VCaP (cell line): ENCODE measurements around the gene CD8B2.
"Not testable (repeated sequence)": the region's sequence is repeated elsewhere in the genome, so short reads cannot be mapped to it uniquely, and the experiment has no call there.

ENCODE experiments used
- H3K27ac ChIP-seq: fragments of 450-650 bp; 2 replicates; pipeline ENCODE4 v1.5.1; 2017
- TF ChIP-seq, protein P1 (sequence below): fragments of 450-650 bp; conservative IDR thresholded peaks from 2 replicates; pipeline ENCODE4 v1.5.1; 2017; ENCODE audit warnings: mild to moderate bottlenecking, moderate library complexity

Gene CD8B2

DNA sequence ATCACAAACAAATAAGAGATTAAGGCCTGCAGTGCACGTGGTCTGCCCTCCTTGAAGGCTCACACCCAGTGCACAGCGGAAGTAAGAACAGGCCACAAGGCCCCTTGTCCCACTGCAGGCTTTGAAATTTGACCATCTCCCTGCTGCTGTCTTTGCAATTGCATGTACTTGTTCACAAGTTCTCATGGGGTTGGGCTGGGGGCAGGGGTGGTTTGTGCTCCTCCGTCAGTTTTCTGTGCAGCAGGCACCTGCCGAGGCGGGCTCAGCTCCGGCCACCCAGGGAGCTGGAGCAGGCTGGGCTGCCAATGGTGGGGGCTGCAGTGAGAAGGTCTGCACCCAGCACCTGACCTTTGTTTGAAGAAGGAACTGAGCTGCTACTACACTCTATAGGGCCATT is 22.2 kb downstream of the CD8B2 start:
- H3K27ac ChIP-seq: not testable (repeated sequence)

DNA sequence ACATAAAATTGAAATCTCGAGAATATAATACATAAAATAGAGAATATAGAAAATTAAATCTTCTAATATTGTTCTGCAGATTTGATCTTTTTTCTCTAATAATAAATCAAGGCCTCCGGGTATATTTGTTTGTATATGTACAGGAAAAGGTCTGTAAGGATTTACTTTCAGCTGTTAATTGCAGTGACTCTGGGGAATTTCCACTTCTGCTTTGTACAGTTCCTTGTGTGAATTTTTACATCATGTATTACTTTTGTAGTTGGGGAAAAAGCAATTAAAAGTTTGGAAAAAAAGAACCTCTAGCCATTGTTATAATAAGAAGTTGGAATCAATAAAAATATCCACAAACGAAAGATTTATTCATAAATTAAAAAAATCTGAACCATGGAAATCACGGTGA is 23.6 kb downstream of the CD8B2 start:
- not testable (repeated sequence) for H3K27ac ChIP-seq

DNA sequence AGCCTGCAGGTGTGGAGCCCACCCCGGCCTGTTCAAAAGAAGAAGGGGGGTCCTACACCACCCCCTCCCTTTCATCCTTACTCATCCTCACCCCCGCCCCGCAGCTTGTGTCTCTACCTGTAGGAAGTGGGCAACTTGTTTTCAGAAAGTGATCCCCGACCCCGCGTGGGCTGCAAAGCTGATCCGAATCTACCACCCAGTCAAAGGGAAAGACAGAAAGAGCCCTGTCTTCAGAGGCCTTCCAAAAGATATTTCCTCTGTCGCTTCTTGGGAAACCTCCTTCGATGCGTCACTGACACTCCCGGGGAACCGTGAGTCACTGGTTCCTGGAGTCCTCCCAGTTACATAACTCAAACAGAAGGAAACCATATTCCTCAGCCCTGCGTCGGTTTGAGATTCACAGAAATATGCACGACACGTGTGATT is 24.3 kb downstream of the CD8B2 start:
- H3K27ac ChIP-seq: not testable (repeated sequence)

DNA sequence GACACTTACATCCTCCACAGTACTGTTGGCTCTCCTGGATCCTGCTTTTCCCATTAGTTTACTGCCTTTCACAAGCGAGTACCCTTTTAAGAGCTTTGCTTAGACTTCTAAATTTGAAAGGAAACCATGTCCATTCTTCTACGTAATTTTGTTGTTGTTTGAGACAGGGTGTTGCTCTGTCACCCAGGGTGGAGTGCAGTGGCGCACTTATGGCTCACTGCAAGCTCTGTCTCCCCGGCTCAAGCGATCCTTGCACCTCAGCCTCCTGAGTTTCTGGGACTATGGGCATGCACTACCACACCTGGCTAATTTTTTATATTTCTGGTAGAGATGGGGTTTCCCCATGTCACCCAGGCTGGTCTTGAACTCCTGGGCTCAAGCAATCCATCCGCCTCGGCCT is 24.8 kb downstream of the CD8B2 start:
- H3K27ac ChIP-seq: not testable (repeated sequence)

DNA sequence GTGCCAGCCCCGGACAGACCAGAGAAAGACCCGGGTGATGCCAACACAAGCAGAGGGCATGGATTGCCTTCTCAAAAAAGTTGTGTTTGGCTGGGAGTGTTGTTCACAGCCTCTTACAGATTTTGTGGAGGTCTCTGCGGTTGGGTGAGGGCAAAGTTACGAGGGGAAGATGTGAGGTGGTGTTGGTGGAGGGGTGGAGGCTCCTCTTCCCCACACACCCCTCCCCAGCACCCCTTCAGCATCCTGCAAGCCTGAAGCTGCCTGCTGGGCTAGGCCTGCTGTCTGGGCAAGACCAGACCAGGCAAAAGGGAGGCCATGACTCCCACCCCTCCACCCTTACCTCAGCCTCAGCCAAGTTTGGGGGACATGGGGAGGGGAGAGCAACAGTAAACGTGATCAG is 26.2 kb downstream of the CD8B2 start:
- H3K27ac ChIP-seq: not testable (repeated sequence)

GRCh38 chr2:106514827-106515226 is 27.7 kb downstream of the CD8B2 start:
- not testable (repeated sequence) for H3K27ac ChIP-seq

DNA sequence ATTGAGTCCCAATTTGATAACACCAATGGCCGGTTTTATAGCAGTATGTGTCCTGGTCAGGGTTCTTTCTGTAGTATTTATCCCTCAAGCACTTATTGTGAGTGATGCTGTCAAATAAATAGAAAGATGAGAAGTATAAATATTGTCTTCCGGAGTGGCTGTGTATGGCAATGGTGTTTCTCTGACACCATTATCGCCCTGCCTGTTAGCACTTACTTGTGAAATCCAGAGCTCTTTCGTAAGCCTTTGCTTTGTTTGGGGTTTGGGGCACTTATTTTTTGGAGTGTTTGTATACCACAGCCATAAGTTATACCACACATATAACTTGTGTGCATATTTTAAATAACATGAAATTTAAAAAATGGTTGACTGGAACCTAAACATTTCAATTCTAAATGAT is 29.3 kb downstream of the CD8B2 start:
- TF ChIP-seq, protein P1, sequence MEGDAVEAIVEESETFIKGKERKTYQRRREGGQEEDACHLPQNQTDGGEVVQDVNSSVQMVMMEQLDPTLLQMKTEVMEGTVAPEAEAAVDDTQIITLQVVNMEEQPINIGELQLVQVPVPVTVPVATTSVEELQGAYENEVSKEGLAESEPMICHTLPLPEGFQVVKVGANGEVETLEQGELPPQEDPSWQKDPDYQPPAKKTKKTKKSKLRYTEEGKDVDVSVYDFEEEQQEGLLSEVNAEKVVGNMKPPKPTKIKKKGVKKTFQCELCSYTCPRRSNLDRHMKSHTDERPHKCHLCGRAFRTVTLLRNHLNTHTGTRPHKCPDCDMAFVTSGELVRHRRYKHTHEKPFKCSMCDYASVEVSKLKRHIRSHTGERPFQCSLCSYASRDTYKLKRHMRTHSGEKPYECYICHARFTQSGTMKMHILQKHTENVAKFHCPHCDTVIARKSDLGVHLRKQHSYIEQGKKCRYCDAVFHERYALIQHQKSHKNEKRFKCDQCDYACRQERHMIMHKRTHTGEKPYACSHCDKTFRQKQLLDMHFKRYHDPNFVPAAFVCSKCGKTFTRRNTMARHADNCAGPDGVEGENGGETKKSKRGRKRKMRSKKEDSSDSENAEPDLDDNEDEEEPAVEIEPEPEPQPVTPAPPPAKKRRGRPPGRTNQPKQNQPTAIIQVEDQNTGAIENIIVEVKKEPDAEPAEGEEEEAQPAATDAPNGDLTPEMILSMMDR: no peak
- H3K27ac ChIP-seq: no peak overlapping the region

GRCh38 chr2:106516864-106517263 is 29.7 kb downstream of the CD8B2 start:
- H3K27ac ChIP-seq: no peak overlapping the region
- TF ChIP-seq, protein P1: no peak

DNA sequence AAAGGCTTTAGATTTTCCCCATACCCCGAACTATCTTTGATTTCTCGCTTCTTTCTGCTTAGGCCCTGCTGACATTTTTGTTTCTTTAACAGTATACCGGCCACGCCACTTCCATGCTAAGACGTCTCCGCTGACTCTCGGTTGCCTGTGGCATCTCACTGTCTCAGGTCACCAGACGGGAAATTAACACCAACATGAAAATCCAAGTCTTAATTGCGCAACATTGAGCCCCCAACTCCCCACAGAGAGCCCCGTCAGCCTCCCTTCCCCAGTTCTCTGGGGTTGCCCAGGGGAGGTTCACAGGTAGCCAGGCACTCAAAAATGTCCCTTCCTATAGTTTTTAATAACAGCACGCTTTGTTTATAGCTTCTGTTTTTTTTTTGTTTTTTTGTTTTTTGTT is 30.2 kb downstream of the CD8B2 start:
- TF ChIP-seq, protein P1: no peak
- H3K27ac ChIP-seq: no peak overlapping the region

DNA sequence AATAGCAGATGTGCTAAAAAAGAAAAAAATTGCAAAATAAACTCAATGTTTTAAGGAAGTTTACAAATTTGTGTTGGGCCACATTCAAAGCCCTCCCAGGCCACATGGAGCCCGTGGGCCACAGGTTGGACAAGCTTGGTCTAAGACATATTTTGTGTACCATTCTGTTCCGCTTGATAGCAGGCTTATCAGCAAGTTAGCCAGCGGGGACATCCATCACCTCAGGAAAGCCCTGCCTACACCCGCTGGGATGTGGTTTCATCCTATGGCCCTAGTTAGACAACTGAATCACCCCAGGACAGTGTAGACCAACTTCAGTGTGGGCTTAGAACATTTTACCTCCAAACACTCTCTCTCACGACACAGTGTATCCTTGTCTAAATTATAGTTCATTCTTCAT is 32.6 kb downstream of the CD8B2 start:
- no peak overlapping the region for H3K27ac ChIP-seq
- TF ChIP-seq, protein P1: no peak

DNA sequence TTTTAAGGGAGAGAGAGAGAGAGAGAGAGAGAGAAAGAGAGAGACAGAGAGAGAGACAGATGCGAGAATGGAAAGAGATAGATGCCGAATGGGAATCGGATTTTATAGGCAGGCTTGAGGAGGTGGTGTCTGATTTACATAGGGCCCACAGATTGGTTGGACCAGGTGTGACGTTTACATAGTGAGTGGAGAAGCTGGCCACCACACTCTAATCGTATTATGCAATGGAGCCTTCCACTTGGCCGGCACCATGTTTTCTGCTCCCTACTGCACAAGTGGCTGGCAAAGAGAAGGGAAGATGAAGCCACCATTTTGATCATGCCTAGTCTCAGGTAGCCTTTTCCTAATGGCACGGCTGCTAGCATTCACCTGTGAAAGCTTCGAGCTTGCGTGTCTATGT is 33.9 kb downstream of the CD8B2 start:
- TF ChIP-seq, protein P1: no peak
- H3K27ac ChIP-seq: no peak overlapping the region
